ENCODE data around the gene PRKD2.

The PRKD2 gene

GRCh38 chr19:46730187-46730586 is 13.3 kb upstream of the PRKD2 start:
- TF ChIP-seq, protein P1, sequence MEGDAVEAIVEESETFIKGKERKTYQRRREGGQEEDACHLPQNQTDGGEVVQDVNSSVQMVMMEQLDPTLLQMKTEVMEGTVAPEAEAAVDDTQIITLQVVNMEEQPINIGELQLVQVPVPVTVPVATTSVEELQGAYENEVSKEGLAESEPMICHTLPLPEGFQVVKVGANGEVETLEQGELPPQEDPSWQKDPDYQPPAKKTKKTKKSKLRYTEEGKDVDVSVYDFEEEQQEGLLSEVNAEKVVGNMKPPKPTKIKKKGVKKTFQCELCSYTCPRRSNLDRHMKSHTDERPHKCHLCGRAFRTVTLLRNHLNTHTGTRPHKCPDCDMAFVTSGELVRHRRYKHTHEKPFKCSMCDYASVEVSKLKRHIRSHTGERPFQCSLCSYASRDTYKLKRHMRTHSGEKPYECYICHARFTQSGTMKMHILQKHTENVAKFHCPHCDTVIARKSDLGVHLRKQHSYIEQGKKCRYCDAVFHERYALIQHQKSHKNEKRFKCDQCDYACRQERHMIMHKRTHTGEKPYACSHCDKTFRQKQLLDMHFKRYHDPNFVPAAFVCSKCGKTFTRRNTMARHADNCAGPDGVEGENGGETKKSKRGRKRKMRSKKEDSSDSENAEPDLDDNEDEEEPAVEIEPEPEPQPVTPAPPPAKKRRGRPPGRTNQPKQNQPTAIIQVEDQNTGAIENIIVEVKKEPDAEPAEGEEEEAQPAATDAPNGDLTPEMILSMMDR (IDR thresholded peaks at IDR 0.05; ENCODE audit: borderline replicate concordance, control extremely low read depth, extremely low read depth, insufficient read depth, missing control alignments): no peak
- in situ Hi-C loops (cut with MboI; ENCODE audit: low sequenced_read_pairs, unreplicated experiment): no loop called here
- no peak for DNase-seq (ENCODE audit: low spot score)

- DNase-seq (ENCODE audit: low spot score): no peak
- in situ Hi-C loops (cut with MboI; ENCODE audit: low sequenced_read_pairs, unreplicated experiment): no loop called here
- TF ChIP-seq, protein P1 (IDR thresholded peaks at IDR 0.05; ENCODE audit: borderline replicate concordance, control extremely low read depth, extremely low read depth, insufficient read depth, missing control alignments): no peak
Measured at GRCh38 chr19:46729696-46730095, 12.8 kb upstream of the PRKD2 start.

DNA sequence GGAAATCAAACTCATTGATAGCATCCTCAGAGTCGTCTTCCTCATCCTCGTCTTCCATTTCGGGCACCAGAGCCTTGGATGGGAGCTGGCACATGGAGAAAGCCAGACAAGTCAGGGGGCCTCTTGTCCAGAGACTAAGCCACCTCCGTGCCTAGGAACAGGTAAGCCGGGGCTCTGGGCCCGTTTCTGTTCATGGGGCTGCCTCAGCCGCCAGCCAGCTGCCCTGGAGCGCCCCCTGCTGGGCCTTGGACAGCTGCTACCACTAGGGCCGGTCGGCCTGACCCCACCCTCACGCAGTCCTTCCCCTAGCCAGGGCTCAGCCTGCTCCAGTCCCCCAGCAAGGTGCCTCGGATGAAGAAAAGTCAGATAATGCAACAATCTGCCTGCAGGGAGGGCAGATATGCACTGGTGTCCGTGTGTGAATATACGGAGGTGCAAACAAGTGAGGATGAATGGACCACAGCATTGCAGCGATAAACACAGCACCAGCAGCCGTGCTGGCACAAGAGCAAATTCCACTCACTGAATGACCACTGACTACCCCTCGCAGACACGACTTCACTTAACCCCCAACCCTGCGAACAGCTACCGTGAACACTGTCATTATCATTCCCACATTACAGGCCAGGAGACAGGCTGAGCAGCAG is 11.9 kb upstream of the PRKD2 start:
- DNase-seq (ENCODE audit: low spot score): peak; percentile 93
- TF ChIP-seq, protein P1 (IDR thresholded peaks at IDR 0.05; ENCODE audit: borderline replicate concordance, control extremely low read depth, extremely low read depth, insufficient read depth, missing control alignments): peak; percentile 94
- in situ Hi-C loops (cut with MboI; ENCODE audit: low sequenced_read_pairs, unreplicated experiment): no loop called here

DNA sequence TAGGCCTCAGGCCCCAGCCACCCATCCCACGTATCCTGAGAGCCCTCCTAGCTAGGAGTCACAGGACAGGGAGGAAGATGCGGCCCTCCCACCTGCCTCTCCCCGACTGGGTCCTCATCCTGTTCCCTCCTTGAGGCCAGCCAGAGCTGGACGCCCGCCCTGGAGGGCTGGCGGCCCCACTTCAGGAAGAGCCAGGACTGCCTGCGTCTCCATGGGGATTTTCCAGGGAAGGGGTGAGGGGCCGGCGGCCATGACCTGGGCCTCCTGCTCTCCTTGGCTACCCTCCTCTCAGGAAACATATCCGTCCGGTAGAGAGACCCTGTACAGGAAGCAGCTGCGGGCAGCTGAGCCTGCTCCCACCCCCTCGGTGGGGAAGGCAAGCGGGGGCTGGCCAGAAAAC is 11.3 kb upstream of the PRKD2 start:
- in situ Hi-C loops (cut with MboI; ENCODE audit: low sequenced_read_pairs, unreplicated experiment): no loop called here
- TF ChIP-seq, protein P1 (IDR thresholded peaks at IDR 0.05; ENCODE audit: borderline replicate concordance, control extremely low read depth, extremely low read depth, insufficient read depth, missing control alignments): no peak
- DNase-seq (ENCODE audit: low spot score): no peak

DNA sequence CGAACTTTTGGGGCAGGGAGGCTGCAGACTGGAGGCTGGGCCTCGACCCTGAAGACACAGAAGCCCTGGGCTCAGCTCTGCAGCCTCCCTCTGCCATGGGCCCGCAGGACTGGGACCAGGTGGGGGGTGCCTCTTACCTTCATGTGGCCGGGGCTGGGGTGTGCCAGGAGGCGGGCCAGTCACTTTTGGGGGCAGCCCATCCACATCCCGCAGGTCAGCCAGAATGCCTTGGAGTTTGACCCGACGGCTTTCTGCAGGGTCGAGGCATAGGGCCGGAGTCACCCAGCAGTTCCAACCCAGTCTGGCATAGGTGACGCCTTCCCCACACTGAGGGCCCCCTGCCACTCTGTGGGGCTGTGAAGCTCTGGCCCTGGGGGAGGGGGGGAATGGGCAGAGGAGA is 10.8 kb upstream of the PRKD2 start:
- in situ Hi-C loops (cut with MboI; ENCODE audit: low sequenced_read_pairs, unreplicated experiment): no loop called here
- no peak for DNase-seq (ENCODE audit: low spot score)
- TF ChIP-seq, protein P1 (IDR thresholded peaks at IDR 0.05; ENCODE audit: borderline replicate concordance, control extremely low read depth, extremely low read depth, insufficient read depth, missing control alignments): no peak

DNA sequence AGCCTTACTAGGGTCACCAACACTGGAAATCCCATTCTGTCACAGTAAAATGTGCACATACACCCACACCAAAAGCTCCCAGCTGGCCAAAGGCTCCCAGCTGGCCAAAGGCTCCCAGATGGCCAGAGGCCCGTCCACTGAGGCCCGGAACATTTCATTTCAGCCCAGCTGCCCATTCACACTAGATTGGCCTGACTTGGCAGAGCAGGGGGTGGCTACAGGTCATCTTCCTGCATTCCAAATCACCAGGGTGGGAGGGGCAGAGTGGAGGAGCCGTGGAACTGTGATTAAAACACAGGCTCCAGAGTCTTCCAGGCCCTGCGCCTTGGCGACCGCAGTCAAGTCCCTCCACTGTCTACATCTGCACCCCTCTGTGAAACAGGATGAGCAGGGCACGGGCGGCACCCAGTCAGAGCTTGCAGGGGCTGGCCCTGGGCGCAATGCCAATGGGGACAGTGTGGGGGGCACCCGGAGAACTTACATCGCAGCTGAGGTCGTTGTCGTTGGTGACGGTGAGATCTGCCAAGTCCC is 10.1 kb upstream of the PRKD2 start:
- no peak for DNase-seq (ENCODE audit: low spot score)
- in situ Hi-C loops (cut with MboI; ENCODE audit: low sequenced_read_pairs, unreplicated experiment): no loop called here

More for the DNA sequence above, 10.1 kb upstream of the PRKD2 start:
- TF ChIP-seq, protein P1 (IDR thresholded peaks at IDR 0.05; ENCODE audit: borderline replicate concordance, control extremely low read depth, extremely low read depth, insufficient read depth, missing control alignments): no peak
